Measurements from ENCODE around the gene PCDHGA5. TPM values are rescaled to one million over a fixed set of nuclear protein-coding genes. Genes with fewer than 3 reads are reported as not detected.
A peak's percentile ranks its signal among the peaks of the same experiment; 100 is the strongest.

The PCDHGA5 gene
- total and polyA plus RNA-seq, 2 of the 8 experiments (the other 6 are each of a cell fraction or from before 2014, with no cell fraction given) = 1.1 to 1.3 TPM

GRCh38 chr5:141338538-141339306, 25.2 kb upstream of the PCDHGA5 start, which contains the start of gene PCDHGA2:
Gene PCDHGA2 (plus strand): TSS chr5:141338760.
- Histone ChIP-seq H2BK5ac (ENCODE audit: low read depth, low read length) (no peak within 1 kb of the TSS), H2BK15ac (ENCODE audit: low read length) (no peak within 1 kb of the TSS), H2BK12ac (ENCODE audit: low read depth, low read length) (no peak within 1 kb of the TSS), H3K9ac (replicated peaks in 1 of 4; ENCODE audit: extremely low read depth in 1 of 4, low read depth in 3 of 4, low read length in 3 of 4) (no peak within 1 kb of the TSS), H2BK20ac (ENCODE audit: low read length) (no peak within 1 kb of the TSS), H3K4me1 (replicated peaks in 1 of 4; ENCODE audit: control insufficient read depth in 3 of 4, insufficient read depth in 4 of 4, low read length in 3 of 4) (no peaks in the 10 kb centered on the region), H3K23ac (ENCODE audit: insufficient read length) (no peak within 1 kb of the TSS), H3K4me2 (ENCODE audit: insufficient read depth in 1 of 2, low read depth in 2 of 2, low read length in 2 of 2) (no peak within 1 kb of the TSS), H3K4ac (replicated peaks; ENCODE audit: insufficient read length, low read depth, low read length) (no peak within 1 kb of the TSS), H3K56ac (replicated peaks; ENCODE audit: insufficient read length, low read depth, low read length) (no peak within 1 kb of the TSS), H4K91ac (replicated peaks; ENCODE audit: insufficient read length, low read length) (no peak within 1 kb of the TSS), H3K27me3 (replicated peaks in 1 of 4; ENCODE audit: control insufficient read depth in 3 of 4, extremely low read depth in 1 of 4, insufficient read depth in 3 of 4, low read length in 3 of 4) (no peaks in the 10 kb centered on the region), H2AK5ac (ENCODE audit: low read depth, low read length) (no peak within 1 kb of the TSS), H4K5ac (ENCODE audit: insufficient read length, low read depth, low read length) (no peak within 1 kb of the TSS), H2AFZ (ENCODE audit: low read length) (no peak within 1 kb of the TSS), H3K27ac (ENCODE audit: low read depth, low read length) (no peak within 1 kb of the TSS), H3K36me3 (ENCODE audit: control insufficient read depth in 2 of 4, insufficient read depth in 4 of 4, low read length in 3 of 4) (no peaks in the 10 kb centered on the region), H4K20me1 (replicated peaks in 1 of 2; ENCODE audit: control insufficient read depth in 1 of 2, insufficient read depth in 2 of 2, low read length in 2 of 2) (no peaks in the 10 kb centered on the region), H3K14ac (ENCODE audit: insufficient read length) (no peak within 1 kb of the TSS), H3K18ac (ENCODE audit: extremely low read depth, low read length) (no peak within 1 kb of the TSS), H3K23me2 (ENCODE audit: low read depth, low read length) (no peaks in the 10 kb centered on the region), H2BK120ac (replicated peaks; ENCODE audit: low read depth, low read length) (no peak within 1 kb of the TSS), H4K8ac (ENCODE audit: extremely low read depth, insufficient read depth, low read length) (peak within 1 kb of the TSS; percentile 57; the same call in 1 of the 2 replicates), H3K79me1 (ENCODE audit: low read depth, low read length) (no peaks in the 10 kb centered on the region), H3K79me2 (ENCODE audit: control insufficient read depth in 1 of 2, insufficient read depth in 2 of 2, low read length in 2 of 2) (no peaks in the 10 kb centered on the region), H3K9me3 (ENCODE audit: insufficient read depth in 2 of 2, low read depth in 1 of 2, low read length in 1 of 2) (peaks cover 17 to 37% of the 10 kb centered on the region in 2 experiments; a peak in 3 of 4 replicates), H3K4me3 (ENCODE audit: extremely low read depth in 1 of 4, insufficient read depth in 2 of 4, low read depth in 3 of 4, low read length in 4 of 4) (no peak within 1 kb of the TSS)
- DNase-seq (ENCODE audit: low read depth in 1 of 2, low spot score in 2 of 2) (no peak), FAIRE-seq (peak; percentile 24)
- TF ChIP-seq ATF2 (IDR thresholded peaks at IDR 0.05; ENCODE audit: low read length) = no peak
- TF ChIP-seq CEBPB (IDR thresholded peaks at IDR 0.05; ENCODE audit: low read depth, low read length) = peak; percentile 32; the same call in 1 of the 2 replicates
- peak; percentile 58 to 65 for TF ChIP-seq RAD21 (IDR thresholded peaks at IDR 0.05 in 1 of 2, conservative IDR thresholded peaks at IDR 0.05 in 1 of 2; ENCODE audit: low read depth in 2 of 2, low read length in 2 of 2)
- 0 out of 2 replicates have a peak, but pooled peaks have one; percentile 36 for TF ChIP-seq YY1 (IDR thresholded peaks at IDR 0.05; ENCODE audit: low read depth, low read length)
- peak; percentile 10 to 77 (median 60) for TF ChIP-seq CTCF (IDR thresholded peaks at IDR 0.05; ENCODE audit: control extremely low read depth in 1 of 3, insufficient read depth in 1 of 3, low read depth in 1 of 3, low read length in 3 of 3)
- no peak for TF ChIP-seq ZNF274 (IDR thresholded peaks at IDR 0.05; ENCODE audit: borderline replicate concordance, extremely low read depth, low read length)
- ChIA-PET POLR2A (ENCODE audit: partially characterized antibody) (interaction anchor here (0.8 to 2.8 kb wide), 4 partner anchors 8 to 75 kb away, joined by 3 to 15 read pairs (median 4); partner anchors contain the start of genes PCDHGA1, PCDHGB1 and TAF7), CTCF (ENCODE audit: partially characterized antibody) (interaction anchor here (0.6 to 3.8 kb wide), 48 partner anchors 8 to 442 kb away, joined by 3 to 40 read pairs (median 4); partner anchors contain the start of genes PCDHB10, PCDHB11, PCDHB12 and PCDHB14)
- 81% methylated on average over 27 of the region's 27 CpGs; no CpG with 5 or more reads in 1 of the 2 experiments for WGBS, 2 experiments (ENCODE audit: extremely low coverage in 1 of 2, insufficient coverage in 1 of 2, insufficient read length in 1 of 2, insufficient replicate concordance in 2 of 2, low coverage in 1 of 2, low lambda C conversion rate in 2 of 2, missing lambda C conversion rate in 1 of 2)

Data from H1 (cell line).